Stimulated activated CD4-positive, alpha-beta T cell treated with anti-CD3 and anti-CD28 coated beads, Interleukin-12 subunit alpha, Interleukin-12 subunit beta, amount 100 ng/mL, for 48 hours (primary cell): ENCODE data around the gene GRK7.
"Not testable (repeated sequence)": the region's sequence is repeated elsewhere in the genome, so short reads cannot be mapped to it uniquely, and the experiment has no call there.

Experiments used
- DNase-seq, 3 donors: peaks; one replicate each; pipeline ENCODE4 v3.0.0-alpha.2; 2020; ENCODE audit warnings: low read depth in 2 of 3, low spot score in 1 of 3

Gene GRK7

GRCh38 chr3:141754032-141754431, 9.2 kb upstream of the GRK7 start:
- no peak for DNase-seq

GRCh38 chr3:141762552-141762951, 656 bp upstream of the GRK7 start:
- DNase-seq, result not testable (repeated sequence)

GRCh38 chr3:141764045-141764444, 837 bp downstream of the GRK7 start:
- no peak for DNase-seq

DNA sequence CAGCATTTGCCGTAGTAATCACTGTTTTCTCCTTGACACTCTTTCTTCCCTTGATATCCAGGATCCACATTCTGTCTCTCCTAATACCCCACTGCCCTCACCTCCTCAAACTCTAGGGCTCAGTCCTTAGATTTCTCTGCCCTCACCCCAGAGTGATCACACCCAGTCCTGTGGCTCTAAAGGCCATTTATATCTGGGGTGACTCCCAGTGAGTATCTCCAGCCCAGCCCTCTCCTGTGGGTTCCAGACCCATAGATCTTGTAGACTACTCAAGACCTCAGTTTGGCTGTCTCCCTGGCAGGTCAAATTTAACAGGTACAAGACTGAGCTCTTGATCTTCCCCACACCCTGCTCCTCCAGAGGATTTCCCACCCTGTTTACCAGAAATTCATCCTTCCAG, 1.3 kb downstream of the GRK7 start:
- DNase-seq, result no peak

DNA sequence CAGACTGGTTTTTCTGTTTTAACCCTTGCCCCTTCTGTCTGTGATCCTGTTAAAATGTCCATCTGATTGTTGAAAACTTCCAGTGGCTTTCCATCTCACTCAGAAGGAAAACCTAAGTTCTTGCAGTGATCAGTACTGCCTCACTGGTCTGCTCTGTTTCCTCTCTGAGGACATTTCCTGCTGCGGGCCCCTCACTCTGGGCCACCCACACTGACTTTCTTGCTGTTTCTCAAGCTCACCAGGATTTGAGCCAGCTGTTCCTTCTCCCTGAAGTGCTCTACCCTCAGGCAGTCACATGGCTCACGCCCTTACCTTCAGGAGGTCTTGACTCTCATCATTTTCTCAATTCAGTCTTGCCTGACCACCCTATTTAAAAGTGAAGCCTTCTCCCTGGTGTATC, 1.8 kb downstream of the GRK7 start:
- no peak for DNase-seq

DNA sequence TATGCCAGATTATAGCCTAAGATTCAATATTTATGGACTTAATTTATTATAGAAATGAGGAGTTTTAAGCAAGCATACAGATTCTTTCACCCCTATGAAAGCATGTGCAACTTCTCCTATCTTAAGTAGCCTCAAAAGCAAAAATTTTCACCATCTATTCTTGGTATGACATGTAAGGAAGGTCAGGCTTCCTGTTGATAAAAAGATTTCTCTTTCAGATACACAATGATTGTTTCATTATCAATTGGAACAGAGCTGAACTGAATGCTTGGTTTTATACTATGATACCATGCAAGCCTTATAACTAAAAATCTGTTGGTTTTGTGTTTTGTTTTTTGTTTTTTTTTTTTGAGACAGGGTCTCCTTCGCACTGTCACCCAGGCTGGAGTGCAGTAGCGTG, 3.9 kb downstream of the GRK7 start:
- DNase-seq, result no peak

GRCh38 chr3:141769221-141769894, 6.2 kb downstream of the GRK7 start:
- DNase-seq, result no peak

DNA sequence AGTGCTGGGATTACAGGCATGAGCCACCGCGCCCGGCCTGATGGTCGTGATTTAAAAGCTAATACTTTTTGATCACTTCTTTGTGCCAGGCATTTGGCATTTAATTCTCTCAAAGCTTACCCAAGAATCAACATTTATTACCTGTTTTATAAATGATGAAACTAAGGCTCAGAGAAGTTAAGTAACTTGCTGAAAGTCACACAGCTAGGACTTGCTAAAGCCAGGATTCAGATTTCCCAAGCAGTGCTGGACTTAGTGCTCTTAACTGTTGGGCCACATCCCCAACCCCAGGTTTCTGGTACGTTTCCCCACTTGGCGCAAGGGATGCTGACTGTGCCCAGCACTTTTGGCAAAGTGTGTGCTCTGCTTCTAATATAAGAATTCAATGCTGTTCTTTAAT, 10.5 kb downstream of the GRK7 start:
- DNase-seq, result no peak

- DNase-seq, result no peak
Observed at GRCh38 chr3:141776376-141776775, 13.2 kb downstream of the GRK7 start.

DNA sequence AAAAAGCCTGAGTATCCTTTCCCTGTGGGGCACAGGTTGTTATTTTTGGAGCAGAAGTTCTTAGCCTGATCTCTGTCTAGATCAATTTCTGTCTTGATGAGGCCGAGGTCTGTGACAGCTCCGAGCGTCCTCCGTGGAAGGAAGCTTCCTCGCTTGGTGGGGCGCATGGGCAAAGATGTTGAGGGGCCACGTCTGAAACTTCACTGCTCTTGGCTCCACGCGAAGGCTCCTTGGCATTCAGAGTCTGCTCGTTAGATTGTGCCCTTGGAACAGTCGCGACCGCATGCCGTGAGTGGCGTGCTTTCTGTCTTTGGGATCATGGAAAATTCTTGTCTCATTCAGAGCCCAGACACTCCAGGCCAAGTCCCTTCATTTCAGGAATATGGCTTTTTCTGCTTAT, 13.7 kb downstream of the GRK7 start:
- DNase-seq, result no peak

GRCh38 chr3:141777957-141778813, 15.0 kb downstream of the GRK7 start:
- no peak for DNase-seq

DNA sequence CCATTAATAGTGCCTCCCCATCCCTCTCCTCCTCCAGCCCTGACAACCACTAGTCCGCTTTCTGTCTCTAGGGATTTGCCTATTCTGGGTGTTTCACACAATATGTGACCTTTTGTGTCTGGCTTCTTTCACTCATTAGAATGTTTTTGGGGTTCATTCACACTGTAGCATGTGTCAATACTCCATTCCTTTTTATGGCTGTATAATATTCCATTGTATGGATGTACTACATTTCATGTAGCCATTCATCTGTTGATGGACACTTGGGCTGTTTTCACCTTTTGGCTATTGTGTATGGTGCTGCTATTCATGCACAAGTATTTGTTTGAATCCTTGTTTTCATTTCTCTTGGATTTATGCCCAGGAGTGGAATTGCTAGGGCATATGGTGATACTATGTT, 16.5 kb downstream of the GRK7 start:
- no peak for DNase-seq

DNA sequence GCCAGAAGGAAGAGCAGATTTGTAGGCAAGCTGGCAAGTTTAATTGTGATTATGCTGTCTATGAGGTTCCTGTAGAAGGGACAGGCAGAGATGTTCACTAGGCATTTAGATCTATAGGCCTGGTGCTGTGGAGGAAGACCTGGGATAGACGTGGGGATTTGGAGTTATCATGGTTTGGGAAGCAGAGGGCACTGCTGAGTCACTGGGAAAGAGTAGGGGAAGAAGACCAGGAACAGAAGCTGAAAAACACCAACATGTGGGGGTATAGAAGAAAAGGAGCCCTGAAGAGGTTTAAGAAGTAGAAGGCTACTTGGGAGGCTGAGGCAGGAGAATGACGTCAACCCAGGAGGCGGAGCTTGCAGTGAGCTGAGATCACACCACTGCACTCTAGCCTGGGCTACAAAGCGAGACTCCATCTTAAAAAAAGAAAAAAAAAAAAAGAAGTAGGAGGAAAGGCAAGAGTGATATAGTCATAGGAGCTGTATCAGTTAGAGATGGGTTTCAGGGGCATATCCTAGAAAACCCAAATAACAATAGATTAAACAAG, 19.3 kb downstream of the GRK7 start:
- no peak for DNase-seq

- no peak for DNase-seq
Observed at GRCh38 chr3:141783632-141784031, 20.4 kb downstream of the GRK7 start.

DNA sequence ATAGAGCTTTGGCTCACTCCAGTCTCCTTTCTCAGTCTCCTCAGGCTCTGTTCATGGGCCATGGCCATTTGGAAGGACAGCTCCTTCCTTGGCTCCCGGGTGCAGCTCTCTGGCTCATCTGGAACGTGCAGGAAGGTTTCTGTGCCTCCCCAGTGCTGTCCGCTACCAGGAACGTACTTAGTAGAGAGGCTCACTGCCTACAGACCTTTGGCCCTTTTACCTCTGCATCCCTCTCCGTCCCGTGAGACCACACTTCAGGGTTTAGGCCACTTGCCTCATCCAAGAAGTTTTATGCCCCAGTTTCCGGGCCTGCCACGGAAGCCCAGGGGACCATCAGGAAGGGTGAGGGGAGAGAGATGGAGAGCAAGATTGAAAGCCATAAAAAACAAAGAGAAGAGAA, 20.9 kb downstream of the GRK7 start:
- DNase-seq, result no peak

GRCh38 chr3:141784531-141784930, 21.3 kb downstream of the GRK7 start:
- no peak for DNase-seq

DNA sequence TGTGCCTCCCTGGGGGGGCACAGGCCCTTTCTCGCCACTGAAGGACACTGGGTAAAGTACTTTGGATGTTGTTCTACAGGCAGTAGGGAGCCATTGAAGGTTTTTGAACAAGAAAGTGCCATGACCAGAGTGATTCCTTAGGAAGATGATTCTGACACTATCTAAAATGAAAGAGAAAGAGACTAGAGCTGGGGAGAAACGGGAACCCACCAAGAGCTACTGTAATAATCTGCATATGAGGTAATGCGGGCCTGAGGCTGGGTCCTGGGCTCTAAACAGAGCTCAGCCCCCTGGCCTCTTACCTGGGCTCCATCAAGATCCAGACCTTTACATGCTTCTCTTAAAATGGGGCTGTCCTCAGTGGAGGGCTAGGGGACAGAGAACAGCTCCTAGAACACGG, 24.9 kb downstream of the GRK7 start:
- no peak for DNase-seq

DNA sequence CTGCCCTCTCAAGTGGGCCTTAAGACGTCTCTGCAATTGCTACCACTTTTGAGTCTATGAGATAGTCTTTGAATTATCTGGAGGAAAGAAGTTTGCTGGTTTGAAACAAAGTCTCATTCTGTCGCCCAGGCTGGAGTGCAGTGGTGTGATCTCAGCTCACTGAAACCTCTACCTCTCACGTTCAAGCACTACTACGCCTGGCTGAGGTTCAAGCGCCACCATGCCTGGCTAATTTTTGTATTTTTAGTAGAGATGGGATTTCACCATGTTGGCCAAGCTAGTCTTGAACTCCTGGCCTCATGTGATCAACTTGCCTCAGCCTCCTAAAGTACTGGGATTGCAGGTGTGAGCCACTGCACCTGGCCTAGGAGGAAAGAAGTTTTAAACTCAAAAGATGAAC, 25.5 kb downstream of the GRK7 start:
- not testable (repeated sequence) for DNase-seq

DNA sequence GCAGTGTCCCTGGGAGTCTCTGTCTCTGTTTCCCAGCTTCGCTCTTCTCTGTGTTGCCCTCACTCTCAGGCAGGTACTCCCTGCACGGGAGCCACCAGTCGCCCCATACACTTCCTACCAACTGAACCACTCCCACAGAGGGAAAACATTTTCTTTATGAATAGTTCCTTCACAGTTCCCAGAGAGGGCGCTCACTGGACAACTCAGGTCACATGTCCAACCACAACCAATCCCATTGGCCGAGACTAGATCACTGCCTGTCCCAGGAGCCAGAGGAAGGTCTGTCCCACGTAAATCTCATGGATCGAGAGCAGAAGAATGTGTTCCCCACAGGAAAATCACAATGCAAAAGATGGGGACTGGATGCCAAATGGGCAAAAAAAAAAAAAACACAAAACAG, 26.1 kb downstream of the GRK7 start:
- no peak for DNase-seq

DNA sequence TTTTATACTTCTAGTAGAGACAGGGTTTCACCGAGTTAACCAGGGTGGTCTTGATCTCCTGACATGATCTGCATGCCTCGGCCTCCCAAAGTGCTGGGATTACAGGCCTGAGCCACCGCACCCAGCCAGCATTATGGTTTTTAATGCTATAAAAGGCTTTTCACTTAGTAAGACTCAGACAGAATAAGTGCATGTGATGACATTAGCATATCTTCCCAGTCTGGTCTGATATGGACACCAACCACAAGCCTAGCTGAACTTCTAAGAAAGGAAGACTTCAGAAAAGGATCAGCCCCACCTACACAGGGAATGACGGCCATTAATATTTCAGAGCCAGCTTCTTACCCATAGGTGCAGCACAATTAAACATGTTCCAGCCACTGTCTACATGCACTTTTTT, 27.0 kb downstream of the GRK7 start:
- no peak for DNase-seq

GRCh38 chr3:141792495-141792894, 29.3 kb downstream of the GRK7 start:
- DNase-seq, result no peak

GRCh38 chr3:141793476-141794260, 30.5 kb downstream of the GRK7 start:
- DNase-seq, result no peak
